ENCODE data around the gene DUSP7.

GRCh38 chr3:52073490-52073889 lies 17.1 kb upstream of the DUSP7 start:
- TF ChIP-seq, protein P1, sequence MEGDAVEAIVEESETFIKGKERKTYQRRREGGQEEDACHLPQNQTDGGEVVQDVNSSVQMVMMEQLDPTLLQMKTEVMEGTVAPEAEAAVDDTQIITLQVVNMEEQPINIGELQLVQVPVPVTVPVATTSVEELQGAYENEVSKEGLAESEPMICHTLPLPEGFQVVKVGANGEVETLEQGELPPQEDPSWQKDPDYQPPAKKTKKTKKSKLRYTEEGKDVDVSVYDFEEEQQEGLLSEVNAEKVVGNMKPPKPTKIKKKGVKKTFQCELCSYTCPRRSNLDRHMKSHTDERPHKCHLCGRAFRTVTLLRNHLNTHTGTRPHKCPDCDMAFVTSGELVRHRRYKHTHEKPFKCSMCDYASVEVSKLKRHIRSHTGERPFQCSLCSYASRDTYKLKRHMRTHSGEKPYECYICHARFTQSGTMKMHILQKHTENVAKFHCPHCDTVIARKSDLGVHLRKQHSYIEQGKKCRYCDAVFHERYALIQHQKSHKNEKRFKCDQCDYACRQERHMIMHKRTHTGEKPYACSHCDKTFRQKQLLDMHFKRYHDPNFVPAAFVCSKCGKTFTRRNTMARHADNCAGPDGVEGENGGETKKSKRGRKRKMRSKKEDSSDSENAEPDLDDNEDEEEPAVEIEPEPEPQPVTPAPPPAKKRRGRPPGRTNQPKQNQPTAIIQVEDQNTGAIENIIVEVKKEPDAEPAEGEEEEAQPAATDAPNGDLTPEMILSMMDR (IDR thresholded peaks at IDR 0.05 in 4 of 5, conservative IDR thresholded peaks at IDR 0.05 in 1 of 5) = no peak
- TF ChIP-seq POLR2A (IDR thresholded peaks at IDR 0.05) = no peak
